HG03571 (cell line): ENCODE results near the gene DUOXA1.
"Not testable (repeated sequence)": the region's sequence is repeated elsewhere in the genome, so short reads cannot be mapped to it uniquely, and the experiment has no call there.

ENCODE experiments used
- ATAC-seq: cut with Tn5 transposase; IDR thresholded peaks from one replicate; pipeline ENCODE4 v1.9.1; 2021; ENCODE audit not compliant: unreplicated experiment

Gene DUOXA1

GRCh38 chr15:45114076-45114750 is 15.5 kb downstream of the DUOXA1 start, which contains the start of the genes DUOX2 and DUOXA2:
DUOX2 (minus strand) TSS chr15:45114172; CDS start chr15:45113411, 761 bp downstream.
DUOXA2 (plus strand) TSS chr15:45114326; CDS start chr15:45114606, 280 bp downstream.
- no peak for ATAC-seq

- ATAC-seq = no peak
These were observed 16.2 kb downstream of the DUOXA1 start for GRCh38 chr15:45113380-45113990.

GRCh38 chr15:45112591-45113379 is 16.9 kb downstream of the DUOXA1 start:
- ATAC-seq = no peak

GRCh38 chr15:45112143-45112590 is 17.5 kb downstream of the DUOXA1 start:
- ATAC-seq = no peak

GRCh38 chr15:45111390-45112142 is 18.1 kb downstream of the DUOXA1 start:
- no peak for ATAC-seq

- no peak for ATAC-seq
These were observed 19.3 kb downstream of the DUOXA1 start for GRCh38 chr15:45110256-45110820.

- ATAC-seq = no peak
These were observed 21.6 kb downstream of the DUOXA1 start for GRCh38 chr15:45107941-45108630.

- ATAC-seq = no peak
These were observed 23.5 kb downstream of the DUOXA1 start for GRCh38 chr15:45106002-45106790.

GRCh38 chr15:45105586-45105985 is 24.1 kb downstream of the DUOXA1 start:
- no peak for ATAC-seq

GRCh38 chr15:45104170-45104569 is 25.5 kb downstream of the DUOXA1 start:
- ATAC-seq = not testable (repeated sequence)

GRCh38 chr15:45102226-45102625 is 27.5 kb downstream of the DUOXA1 start:
- ATAC-seq = no peak

- ATAC-seq = no peak
These were observed 27.9 kb downstream of the DUOXA1 start for GRCh38 chr15:45101749-45102148.

GRCh38 chr15:45100884-45101625 is 28.6 kb downstream of the DUOXA1 start:
- ATAC-seq = no peak

GRCh38 chr15:45099549-45100165 is 30.0 kb downstream of the DUOXA1 start:
- no peak for ATAC-seq

GRCh38 chr15:45097466-45097865 is 32.2 kb downstream of the DUOXA1 start:
- ATAC-seq = no peak

- no peak for ATAC-seq
These were observed 34.0 kb downstream of the DUOXA1 start for GRCh38 chr15:45095661-45096060.

- ATAC-seq = no peak
These were observed 35.3 kb downstream of the DUOXA1 start for GRCh38 chr15:45094358-45094730.
